ENCODE data around the gene NAP1L1.

GRCh38 chr12:76024942-76025600 lies 59.4 kb downstream of the NAP1L1 start:
- no peak for TF ChIP-seq GATA2 (IDR thresholded peaks at IDR 0.05; ENCODE audit: low read depth, low read length)
- TF ChIP-seq GATA3 (IDR thresholded peaks at IDR 0.05; ENCODE audit: low read depth, low read length) = no peak
